OCI-LY3 (cell line): ENCODE results near the gene TARBP2.

Experiments used
- EZH2phosphoT487 ChIP-seq: fragments of 200-600 bp; shearing (Covaris generic); IDR thresholded peaks from 2 replicates; pipeline ENCODE4 v1.6.1; 2018; ENCODE audit warnings: antibody characterized with exemption, mixed run types, low read depth
- TF ChIP-seq, protein P1 (sequence below): fragments of 200-600, 300-600 bp; sonication (generic); IDR thresholded peaks from 2 replicates; pipeline ENCODE4 v1.5.1; 2014; ENCODE audit warnings: antibody characterized with exemption, low read length, low read depth

DNA sequence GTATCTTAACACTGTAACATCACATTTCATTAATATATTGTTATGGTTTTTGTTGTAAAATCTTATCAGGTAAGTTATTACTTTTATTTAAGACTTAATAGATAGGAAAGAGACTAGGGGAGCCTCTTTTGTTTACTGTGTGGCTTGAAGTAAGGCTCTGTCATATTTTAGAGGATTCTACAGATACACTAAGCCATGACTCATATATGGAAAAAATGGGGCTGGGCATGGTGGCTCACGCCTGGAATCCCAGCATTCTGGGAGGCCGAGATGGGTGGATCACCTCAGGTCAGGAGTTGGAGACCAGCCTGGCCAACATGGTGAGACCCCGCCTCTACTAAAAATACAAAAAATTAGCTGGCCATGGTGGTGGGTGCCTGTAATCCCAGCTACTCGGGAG lies 29.8 kb downstream of the TARBP2 start:
- TF ChIP-seq, protein P1, sequence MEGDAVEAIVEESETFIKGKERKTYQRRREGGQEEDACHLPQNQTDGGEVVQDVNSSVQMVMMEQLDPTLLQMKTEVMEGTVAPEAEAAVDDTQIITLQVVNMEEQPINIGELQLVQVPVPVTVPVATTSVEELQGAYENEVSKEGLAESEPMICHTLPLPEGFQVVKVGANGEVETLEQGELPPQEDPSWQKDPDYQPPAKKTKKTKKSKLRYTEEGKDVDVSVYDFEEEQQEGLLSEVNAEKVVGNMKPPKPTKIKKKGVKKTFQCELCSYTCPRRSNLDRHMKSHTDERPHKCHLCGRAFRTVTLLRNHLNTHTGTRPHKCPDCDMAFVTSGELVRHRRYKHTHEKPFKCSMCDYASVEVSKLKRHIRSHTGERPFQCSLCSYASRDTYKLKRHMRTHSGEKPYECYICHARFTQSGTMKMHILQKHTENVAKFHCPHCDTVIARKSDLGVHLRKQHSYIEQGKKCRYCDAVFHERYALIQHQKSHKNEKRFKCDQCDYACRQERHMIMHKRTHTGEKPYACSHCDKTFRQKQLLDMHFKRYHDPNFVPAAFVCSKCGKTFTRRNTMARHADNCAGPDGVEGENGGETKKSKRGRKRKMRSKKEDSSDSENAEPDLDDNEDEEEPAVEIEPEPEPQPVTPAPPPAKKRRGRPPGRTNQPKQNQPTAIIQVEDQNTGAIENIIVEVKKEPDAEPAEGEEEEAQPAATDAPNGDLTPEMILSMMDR: no peak
- no peak for TF ChIP-seq EZH2phosphoT487
